Nephron progenitor cell (in vitro differentiated cells): ENCODE data around the gene ARMH4.

Source experiments
- DNase-seq: peaks from one replicate; pipeline ENCODE4 v3.0.0; 2021
- H3K27ac Mint-ChIP-seq: 2 replicates; pipeline ENCODE4 v1.8.0; 2021; ENCODE audit warnings: mild to moderate bottlenecking, moderate library complexity, mixed read lengths
- H3K27me3 Mint-ChIP-seq: 2 replicates; pipeline ENCODE4 v1.8.0; 2021; ENCODE audit warnings: mild to moderate bottlenecking, low read depth, mixed read lengths; ENCODE audit not compliant: poor library complexity
- H3K36me3 Mint-ChIP-seq: 2 replicates; pipeline ENCODE4 v1.8.0; 2021; ENCODE audit warnings: low read depth, mixed read lengths
- H3K4me1 Mint-ChIP-seq: 2 replicates; pipeline ENCODE4 v1.8.0; 2021; ENCODE audit warnings: mixed read lengths
- H3K4me3 Mint-ChIP-seq: 2 replicates; pipeline ENCODE4 v1.8.0; 2021; ENCODE audit warnings: mild to moderate bottlenecking, moderate library complexity, mixed read lengths
- H3K9me3 Mint-ChIP-seq: 2 replicates; pipeline ENCODE4 v1.8.0; 2021; ENCODE audit warnings: mild to moderate bottlenecking, moderate library complexity, mixed read lengths
- CTCF ChIP-seq: fragments of 200-600 bp; sonication (generic); IDR thresholded peaks from 2 replicates; pipeline ENCODE4 v1.5.0; 2021; ENCODE audit warnings: antibody characterized with exemption

Gene ARMH4

GRCh38 chr14:57987051-57987450, 165.0 kb downstream of the ARMH4 start:
- no peak for DNase-seq
- Mint-ChIP-seq H3K27ac (no peak overlapping the region), H3K27me3 (peaks cover 6% of the 10 kb centered on the region), H3K4me1 (peaks cover 24% of the 10 kb centered on the region), H3K4me3 (no peak overlapping the region), H3K9me3 (no peaks in the 10 kb centered on the region), H3K36me3 (no peaks in the 10 kb centered on the region)
- no peak for TF ChIP-seq CTCF

- H3K27ac Mint-ChIP-seq: peak overlapping the region; percentile 97
- DNase-seq: peak; percentile 22
- TF ChIP-seq CTCF: no peak
- no peaks in the 10 kb centered on the region for H3K36me3 Mint-ChIP-seq
- peaks cover 5% of the 10 kb centered on the region for H3K27me3 Mint-ChIP-seq
- H3K4me3 Mint-ChIP-seq: no peak overlapping the region
- peaks cover 21% of the 10 kb centered on the region for H3K4me1 Mint-ChIP-seq
- H3K9me3 Mint-ChIP-seq: no peaks in the 10 kb centered on the region
These were observed 169.0 kb downstream of the ARMH4 start for GRCh38 chr14:57982804-57983634.

- H3K36me3 Mint-ChIP-seq: no peaks in the 10 kb centered on the region
- H3K27me3 Mint-ChIP-seq: peaks cover 5% of the 10 kb centered on the region
- no peak overlapping the region for H3K27ac Mint-ChIP-seq
- no peak overlapping the region for H3K4me3 Mint-ChIP-seq
- peaks cover 17% of the 10 kb centered on the region for H3K4me1 Mint-ChIP-seq
- DNase-seq: no peak
- H3K9me3 Mint-ChIP-seq: no peaks in the 10 kb centered on the region
- no peak for TF ChIP-seq CTCF
These were observed 170.0 kb downstream of the ARMH4 start for GRCh38 chr14:57981817-57982560.

- no peaks in the 10 kb centered on the region for H3K9me3 Mint-ChIP-seq
- no peaks in the 10 kb centered on the region for H3K36me3 Mint-ChIP-seq
- H3K27ac Mint-ChIP-seq: no peak overlapping the region
- TF ChIP-seq CTCF: no peak
- peaks cover 17% of the 10 kb centered on the region for H3K4me1 Mint-ChIP-seq
- no peaks in the 10 kb centered on the region for H3K27me3 Mint-ChIP-seq
- H3K4me3 Mint-ChIP-seq: no peak overlapping the region
- no peak for DNase-seq
These were observed 172.5 kb downstream of the ARMH4 start for GRCh38 chr14:57979376-57980048.

GRCh38 chr14:57976701-57977100, 175.3 kb downstream of the ARMH4 start:
- H3K4me1 Mint-ChIP-seq: no peaks in the 10 kb centered on the region
- H3K4me3 Mint-ChIP-seq: no peak overlapping the region
- H3K27me3 Mint-ChIP-seq: no peaks in the 10 kb centered on the region
- no peak for TF ChIP-seq CTCF
- H3K27ac Mint-ChIP-seq: no peak overlapping the region
- no peaks in the 10 kb centered on the region for H3K9me3 Mint-ChIP-seq
- no peaks in the 10 kb centered on the region for H3K36me3 Mint-ChIP-seq
- no peak for DNase-seq
